Motor neuron (in vitro differentiated cells): ENCODE data around the gene PTPN14. TPM values are rescaled to one million over a fixed set of nuclear protein-coding genes. Genes with fewer than 3 reads are reported as not detected.

Experiments used
- ATAC-seq, 8 experiments: fragments of 200-7000 bp; cut with Tn5 transposase; replicated peaks in 6 of 8; 2 replicates each; pipeline ENCODE4 v1.8.0; 2021; ENCODE audit warnings: mild to moderate bottlenecking in 8 of 8, moderate library complexity in 8 of 8
- H3K27ac ChIP-seq, 2 donors: fragments of 250-450 bp; sonication (Bioruptor Pico); 2 replicates each; pipeline ENCODE4 v1.9.0; 2021; ENCODE audit warnings: antibody characterized with exemption in 2 of 2, mild to moderate bottlenecking in 2 of 2, moderate library complexity in 1 of 2
- H3K4me1 ChIP-seq, 2 donors: fragments of 250-450 bp; sonication (Bioruptor Pico); replicated peaks in 1 of 2; 2 replicates each; pipeline ENCODE4 v1.6.1; 2021; ENCODE audit warnings: antibody characterized with exemption in 2 of 2, mild to moderate bottlenecking in 2 of 2, moderate library complexity in 1 of 2
- H3K4me3 ChIP-seq, 5 donors: fragments of 250-450 bp; sonication (Bioruptor Pico); 2 replicates each; pipeline ENCODE4 v1.9.0; 2021; ENCODE audit warnings: antibody characterized with exemption in 5 of 5, mild to moderate bottlenecking in 5 of 5, moderate library complexity in 4 of 5
- WGBS, 10 experiments: fragments of 450-650 bp; shearing (Covaris generic); methylation state at CpG; one replicate each; pipeline ENCODE4 v1.0.0; 2022; 5-methylcytosine and 5-hydroxymethylcytosine counted together
- in situ Hi-C, 9 experiments: fragments of 400-800 bp; cut with MboI; loops; one replicate each; pipeline ENCODE4 v1.15.0; 2021; ENCODE audit warnings: low sequenced_read_pairs in 9 of 9, low pct_unique_long_range_greater_than_20kb in 2 of 9; ENCODE audit not compliant: unreplicated experiment in 9 of 9
- total RNA-seq, 8 experiments: library from RNA; unstranded; fragments of 300-600 nt; gene quantifications; 2 replicates each; pipeline versions ENCODE4 v1.2.3 to v1.2.4, GENCODE V29; 2022

Gene PTPN14
- total RNA-seq, 8 experiments from 2014 or later: 1.4 to 43.4 (median 5.5) TPM

- H3K4me3 ChIP-seq: no peak overlapping the region
- WGBS, 10 experiments: 20 to 100% (median 98%) methylated on average over 1 to 3 of the region's 3 CpGs; no CpG with 5 or more reads in 4 of the 10 experiments
- in situ Hi-C loops: no loop called here
- H3K27ac ChIP-seq: no peak overlapping the region
- ATAC-seq: peak in 1 of 8 experiments; percentile 12
- H3K4me1 ChIP-seq: peaks cover 10 to 11% of the 10 kb centered on the region in 2 donors
Measured at GRCh38 chr1:214445199-214445598, 106.2 kb downstream of the PTPN14 start.

DNA sequence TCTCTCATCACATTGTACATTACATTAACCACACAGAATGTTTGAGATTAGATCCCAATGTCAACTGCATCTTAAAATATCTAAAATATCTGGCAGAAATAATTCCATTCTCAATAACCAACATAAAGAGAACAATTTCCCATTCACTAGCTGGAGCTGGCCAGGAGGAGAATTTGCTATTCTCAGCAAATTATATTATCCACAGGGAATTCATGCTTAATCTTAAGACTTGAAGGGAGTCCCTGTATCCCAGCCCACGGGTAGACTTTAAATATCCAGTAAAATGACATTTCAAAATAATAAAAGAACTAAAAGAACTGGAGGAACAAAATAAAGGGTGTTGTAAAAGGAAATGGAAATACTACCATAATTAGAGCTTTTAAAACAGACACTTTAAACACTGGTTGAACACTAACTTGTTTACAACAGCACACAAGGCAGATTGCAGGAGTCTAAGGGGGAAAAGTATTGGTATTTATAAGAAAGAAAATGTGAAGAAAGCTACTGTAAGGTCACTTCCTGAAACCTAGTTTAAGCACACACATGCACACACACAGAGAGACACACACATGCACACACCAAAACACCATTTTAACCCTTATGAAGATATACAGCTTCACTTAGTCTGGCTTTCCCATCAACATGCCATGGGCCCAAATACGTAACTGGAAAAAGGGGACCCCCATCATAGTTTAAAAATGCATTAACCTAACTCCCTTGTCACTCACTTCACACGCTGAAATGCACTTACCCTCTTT, 107.0 kb downstream of the PTPN14 start:
- H3K27ac ChIP-seq: no peak overlapping the region
- WGBS, 10 experiments: 31 to 100% (median 84%) methylated on average over 1 to 3 of the region's 3 CpGs; no CpG with 5 or more reads in 2 of the 10 experiments
- in situ Hi-C loops: no loop called here
- H3K4me3 ChIP-seq: no peak overlapping the region
- no peak for ATAC-seq
- H3K4me1 ChIP-seq: peaks cover 15 to 16% of the 10 kb centered on the region in 2 donors

GRCh38 chr1:214441119-214441518, 110.3 kb downstream of the PTPN14 start:
- Histone ChIP-seq H3K4me1 (peaks cover 11 to 20% of the 10 kb centered on the region in 2 donors), H3K27ac (no peak overlapping the region), H3K4me3 (no peak overlapping the region)
- no peak for ATAC-seq
- in situ Hi-C loops: no loop called here
- 58 to 97% (median 83%) methylated on average over 1 to 3 of the region's 3 CpGs; no CpG with 5 or more reads in 2 of the 10 experiments for WGBS, 10 experiments

- Histone ChIP-seq H3K27ac (no peak overlapping the region), H3K4me3 (no peak overlapping the region), H3K4me1 (peaks cover 7 to 13% of the 10 kb centered on the region in 2 donors)
- WGBS, 10 experiments: 65 to 100% (median 87%) methylated on average over 1 to 4 of the region's 4 CpGs
- ATAC-seq: peak in 1 of 8 experiments; percentile 12
- in situ Hi-C loops: no loop called here
Measured at GRCh38 chr1:214440219-214440965, 111.0 kb downstream of the PTPN14 start.

GRCh38 chr1:214439352-214440119, 111.9 kb downstream of the PTPN14 start:
- Histone ChIP-seq H3K4me1 (peaks cover 7 to 13% of the 10 kb centered on the region in 2 donors), H3K4me3 (no peak overlapping the region), H3K27ac (no peak overlapping the region)
- peak in 5 of 8 experiments; percentile 25 to 84 (median 59) for ATAC-seq
- 19 to 90% (median 60%) methylated on average over 2 to 12 of the region's 12 CpGs for WGBS, 10 experiments
- in situ Hi-C loops: no loop called here

- no peak overlapping the region for H3K4me3 ChIP-seq
- in situ Hi-C loops: no loop called here
- peaks cover 7 to 13% of the 10 kb centered on the region in 2 donors for H3K4me1 ChIP-seq
- H3K27ac ChIP-seq: no peak overlapping the region
- ATAC-seq: peak in 2 of 8 experiments; percentile 10 to 47
- WGBS, 10 experiments: 11 to 100% (median 88%) methylated on average over 1 to 2 of the region's 2 CpGs; no CpG with 5 or more reads in 2 of the 10 experiments
Measured at GRCh38 chr1:214438530-214438929, 112.9 kb downstream of the PTPN14 start.

GRCh38 chr1:214438075-214438474, 113.3 kb downstream of the PTPN14 start:
- in situ Hi-C loops: no loop called here
- WGBS, 10 experiments: 0 to 100% (median 91%) methylated on average over 1 to 6 of the region's 6 CpGs; no CpG with 5 or more reads in 2 of the 10 experiments
- peak in 3 of 8 experiments; percentile 16 to 93 (median 78) for ATAC-seq
- H3K4me1 ChIP-seq: peaks cover 7 to 13% of the 10 kb centered on the region in 2 donors
- H3K4me3 ChIP-seq: no peak overlapping the region
- no peak overlapping the region for H3K27ac ChIP-seq

DNA sequence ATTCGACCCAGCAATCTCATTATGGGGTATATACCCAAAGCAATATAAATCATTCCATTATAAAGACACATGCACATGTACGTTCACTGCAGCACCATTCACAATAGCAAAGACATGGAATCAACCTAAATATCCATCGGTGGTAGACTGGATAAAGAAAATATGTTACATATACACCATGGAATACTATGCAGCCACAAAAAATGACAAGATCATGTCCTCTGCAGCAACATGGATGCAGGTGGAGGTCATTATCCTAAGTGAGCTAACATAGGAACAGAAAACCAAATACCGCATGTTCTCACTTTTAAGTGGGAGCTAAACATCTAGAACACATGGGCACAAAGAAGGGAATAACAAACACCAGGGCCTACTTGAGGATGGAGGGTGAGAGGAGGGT, 115.5 kb downstream of the PTPN14 start:
- peaks cover 7 to 13% of the 10 kb centered on the region in 2 donors for H3K4me1 ChIP-seq
- H3K4me3 ChIP-seq: no peak overlapping the region
- in situ Hi-C loops: no loop called here
- no peak overlapping the region for H3K27ac ChIP-seq
- WGBS, 10 experiments: 77 to 100% (median 93%) methylated on average over 1 to 4 of the region's 4 CpGs; no CpG with 5 or more reads in 1 of the 10 experiments
- no peak for ATAC-seq

DNA sequence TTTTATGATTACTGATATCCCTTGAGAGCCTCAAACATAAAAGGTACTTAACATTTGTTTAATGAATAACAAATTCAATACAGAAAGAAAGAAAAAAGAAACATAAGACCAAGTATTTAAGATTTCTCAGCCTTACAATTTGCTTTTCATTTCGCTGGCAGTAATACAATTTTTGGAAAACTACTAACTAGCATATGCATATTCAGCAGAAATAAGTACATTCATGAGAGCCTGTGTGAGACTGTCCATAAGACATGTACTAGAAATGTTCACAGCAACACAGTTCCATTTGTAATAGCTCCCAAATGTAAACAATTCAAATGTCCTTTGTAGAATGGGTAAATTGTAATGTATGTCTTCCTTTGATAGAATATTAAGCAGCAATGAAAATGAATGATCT, 119.2 kb downstream of the PTPN14 start:
- ATAC-seq: no peak
- Histone ChIP-seq H3K4me1 (no peaks in the 10 kb centered on the region), H3K4me3 (no peak overlapping the region), H3K27ac (no peak overlapping the region)
- in situ Hi-C loops: no loop called here
- WGBS, 10 experiments: 38 to 100% (median 88%) methylated on average over 1 of the region's 1 CpG; no CpG with 5 or more reads in 1 of the 10 experiments

DNA sequence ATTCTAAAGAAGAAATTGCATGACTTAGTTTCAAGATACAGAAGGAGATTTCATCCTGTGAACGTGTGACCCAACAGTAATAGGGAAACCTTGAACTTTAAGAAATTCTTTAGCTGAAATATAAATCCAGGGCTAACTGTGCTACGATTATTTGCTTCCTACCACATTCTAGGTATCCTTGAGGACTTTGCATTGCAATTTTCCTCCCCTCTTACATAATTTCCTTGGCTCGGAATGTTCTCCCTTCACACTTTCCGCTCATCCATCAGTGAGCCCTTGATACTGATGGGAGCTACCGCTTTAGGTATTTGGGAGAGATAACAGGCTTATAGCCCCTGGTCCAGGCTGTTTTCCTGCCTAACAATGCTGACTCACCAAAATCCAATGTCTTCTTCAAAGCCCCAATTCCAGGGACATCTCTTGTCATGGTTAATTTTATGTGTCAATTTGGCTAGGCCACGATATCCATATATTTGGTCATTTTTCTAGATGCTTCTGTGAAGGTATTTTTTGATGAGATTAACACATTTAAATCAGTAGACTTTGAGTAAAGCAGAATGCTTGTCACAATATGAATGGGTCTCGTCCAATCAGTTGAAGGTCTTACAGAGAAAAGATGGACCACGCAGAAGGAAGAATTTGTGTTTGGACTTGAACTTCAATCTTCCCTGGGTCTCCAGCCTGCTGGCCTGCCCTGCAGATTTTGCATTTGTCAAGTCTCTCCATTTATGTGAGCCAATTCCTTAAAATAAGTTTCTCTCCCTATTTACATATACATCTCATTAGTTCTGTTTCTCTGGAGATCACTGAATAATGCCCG, 121.2 kb downstream of the PTPN14 start:
- ATAC-seq: peak in 3 of 8 experiments; percentile 40 to 50 (median 41)
- in situ Hi-C loops: no loop called here
- WGBS, 10 experiments: 71 to 98% (median 88%) methylated on average over 4 to 9 of the region's 9 CpGs
- Histone ChIP-seq H3K4me1 (no peaks in the 10 kb centered on the region), H3K4me3 (no peak overlapping the region), H3K27ac (no peak overlapping the region)

- peak in 2 of 8 experiments; percentile 12 to 65 for ATAC-seq
- in situ Hi-C loops: no loop called here
Measured at GRCh38 chr1:214427871-214428277, 123.5 kb downstream of the PTPN14 start.

DNA sequence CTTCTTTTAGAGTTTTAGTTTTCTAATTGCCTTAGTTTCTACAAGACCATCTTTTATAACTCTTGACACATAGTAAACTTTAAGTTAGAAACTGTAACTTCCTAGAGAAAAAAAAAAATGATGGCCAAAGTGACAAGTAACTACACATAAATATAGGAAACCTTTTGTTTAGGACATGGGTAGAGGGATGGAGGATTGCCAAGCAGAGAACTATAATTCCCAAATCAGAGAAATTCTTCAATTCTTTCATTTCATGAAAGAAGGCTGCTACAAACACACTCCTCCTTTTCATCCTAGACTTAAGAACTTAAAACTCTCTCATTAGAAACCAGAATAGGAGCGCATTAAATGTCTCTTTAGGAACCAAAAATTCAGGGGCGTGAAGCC, 125.0 kb downstream of the PTPN14 start:
- Histone ChIP-seq H3K4me1 (no peaks in the 10 kb centered on the region), H3K27ac (no peak overlapping the region), H3K4me3 (no peak overlapping the region)
- WGBS, 10 experiments: 83 to 100% (median 100%) methylated on average over 2 of the region's 2 CpGs; no CpG with 5 or more reads in 3 of the 10 experiments
- in situ Hi-C loops: no loop called here
- ATAC-seq: no peak

More at GRCh38 chr1:214427871-214428277, 123.5 kb downstream of the PTPN14 start:
- Histone ChIP-seq H3K27ac (no peak overlapping the region), H3K4me1 (no peaks in the 10 kb centered on the region), H3K4me3 (no peak overlapping the region)
- WGBS, 10 experiments: 20 to 66% (median 51%) methylated on average over 1 to 7 of the region's 7 CpGs
